Ovary (tissue), 3 donors: ENCODE data around the gene SYCE1L.

ENCODE experiments used
- CTCF ChIP-seq, 3 donors: fragments of 450-650 bp in 2 of 3; fragments of 200-600 bp in 1 of 3; IDR thresholded peaks; one replicate each; pipeline versions ENCODE4 v1.5.1 to v1.8.0; 2016 to 2022; ENCODE audit warnings: antibody characterized with exemption in 3 of 3, mild to moderate bottlenecking in 1 of 3
- EP300 ChIP-seq: sonication (generic); formaldehyde crosslinking; IDR thresholded peaks from one replicate; pipeline ENCODE4 v1.6.1; 2017; ENCODE audit warnings: antibody characterized with exemption
- POLR2A ChIP-seq: fragments of 450-650 bp; IDR thresholded peaks from one replicate; pipeline ENCODE4 v1.6.1; 2017; ENCODE audit warnings: antibody characterized with exemption, mild to moderate bottlenecking, moderate library complexity
- donor health status: DM: no; HTN: no; CAD: no.

GRCh38 chr16:77223184-77223583, 24.0 kb downstream of the SYCE1L start:
- TF ChIP-seq CTCF (IDR thresholded peaks at IDR 0.05) (no peak), EP300 (no peak), POLR2A (no peak)
